ENCODE results near the gene LAMB1.

GRCh38 chr7:108027239-108027638 lies 24.3 kb upstream of the LAMB1 start:
- TF ChIP-seq TAF1 (IDR thresholded peaks at IDR 0.05; ENCODE audit: low read depth, low read length) (no peak), POLR2A (IDR thresholded peaks at IDR 0.05; ENCODE audit: low read depth, low read length) (no peak), POLR2AphosphoS5 (IDR thresholded peaks at IDR 0.05; ENCODE audit: low read depth, low read length) (no peak), PAX5 (IDR thresholded peaks at IDR 0.05; ENCODE audit: insufficient read depth, low read length, severe bottlenecking) (no peak), SPI1 (IDR thresholded peaks at IDR 0.05; ENCODE audit: low read depth, low read length) (no peak), POU2F2 (IDR thresholded peaks at IDR 0.05; ENCODE audit: low read depth, low read length) (no peak)
